DMS79 treated with DMSO at 0.1 percent for 48 hours (cell line): ENCODE measurements around the gene ADAMTS16.

Experiments used
- DNase-seq: peaks from one replicate; lab custom pipeline; 2025; lab: John Stamatoyannopoulos, UW

ADAMTS16 gene

GRCh38 chr5:5316334-5316733 is 176.2 kb downstream of the ADAMTS16 start:
- DNase-seq, result no peak

DNA sequence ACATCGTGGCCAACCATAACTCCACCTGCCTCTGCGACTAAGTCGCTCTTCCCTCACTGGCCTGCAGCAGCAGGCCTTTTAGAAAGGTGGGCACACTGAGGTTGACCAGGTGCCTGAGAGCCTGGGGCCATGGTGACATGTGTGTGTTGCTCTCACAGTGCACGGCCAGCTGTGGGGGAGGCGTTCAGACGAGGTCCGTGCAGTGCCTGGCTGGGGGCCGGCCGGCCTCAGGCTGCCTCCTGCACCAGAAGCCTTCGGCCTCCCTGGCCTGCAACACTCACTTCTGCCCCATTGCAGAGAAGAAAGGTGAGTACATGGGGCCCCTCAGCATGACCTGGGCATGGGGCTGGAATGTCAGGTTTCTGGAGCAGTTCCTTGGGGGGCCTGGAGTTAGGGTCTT is 177.8 kb downstream of the ADAMTS16 start:
- no peak for DNase-seq

DNA sequence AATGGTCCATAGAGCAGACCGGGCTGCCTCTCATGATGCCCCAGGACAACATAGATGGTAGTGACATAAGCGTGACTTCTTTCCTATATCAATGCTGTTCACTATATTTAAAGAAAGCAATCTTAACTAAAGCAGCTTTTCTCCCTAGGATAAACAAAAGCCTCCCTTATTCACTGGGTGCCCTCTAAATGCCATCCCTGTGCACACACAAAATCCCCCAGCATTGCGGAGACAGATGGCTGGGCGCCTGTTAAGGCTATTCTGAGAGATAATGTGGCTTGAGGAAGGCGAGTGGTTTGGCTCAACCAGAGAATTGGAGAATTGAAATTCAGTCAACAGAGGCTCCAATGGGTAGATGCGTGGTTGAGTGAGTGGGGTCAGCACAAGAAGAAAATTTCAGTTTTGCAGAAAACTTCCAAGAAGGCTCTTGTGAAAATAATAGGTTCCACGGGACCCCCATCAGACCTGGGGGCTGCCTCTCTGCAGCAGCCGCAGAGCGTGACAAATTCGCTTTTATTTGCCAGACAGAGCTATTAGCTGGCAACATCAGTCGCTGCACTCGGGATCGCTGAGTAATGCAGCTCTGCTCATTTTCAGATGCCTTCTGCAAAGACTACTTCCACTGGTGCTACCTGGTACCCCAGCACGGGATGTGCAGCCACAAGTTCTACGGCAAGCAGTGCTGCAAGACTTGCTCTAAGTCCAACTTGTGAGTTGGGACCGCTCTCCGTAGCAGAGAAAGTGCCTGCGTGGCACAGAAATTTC is 178.5 kb downstream of the ADAMTS16 start:
- DNase-seq, result no peak

- no peak for DNase-seq
Observed at GRCh38 chr5:5320062-5320805, 180.1 kb downstream of the ADAMTS16 start.

DNA sequence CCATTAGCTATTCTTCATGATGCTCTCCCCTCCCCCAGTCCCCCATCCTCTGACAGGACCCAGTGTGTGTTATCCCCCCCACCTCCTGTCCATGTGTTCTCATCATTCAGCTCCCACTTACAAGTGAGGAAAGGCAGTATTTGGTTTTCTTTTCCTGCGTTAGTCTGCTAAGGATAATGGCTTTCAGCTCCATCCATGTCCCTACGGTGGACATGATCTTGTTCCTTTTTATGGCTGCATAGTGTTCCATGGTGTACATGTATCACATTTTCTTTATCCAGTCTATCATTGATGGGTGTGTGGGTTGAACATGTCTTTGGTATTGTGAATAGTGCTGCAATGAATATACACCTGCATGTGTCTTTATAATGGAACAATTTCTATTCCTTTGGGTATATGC is 181.0 kb downstream of the ADAMTS16 start:
- no peak for DNase-seq

GRCh38 chr5:5323551-5323950 is 183.4 kb downstream of the ADAMTS16 start:
- DNase-seq, result no peak

DNA sequence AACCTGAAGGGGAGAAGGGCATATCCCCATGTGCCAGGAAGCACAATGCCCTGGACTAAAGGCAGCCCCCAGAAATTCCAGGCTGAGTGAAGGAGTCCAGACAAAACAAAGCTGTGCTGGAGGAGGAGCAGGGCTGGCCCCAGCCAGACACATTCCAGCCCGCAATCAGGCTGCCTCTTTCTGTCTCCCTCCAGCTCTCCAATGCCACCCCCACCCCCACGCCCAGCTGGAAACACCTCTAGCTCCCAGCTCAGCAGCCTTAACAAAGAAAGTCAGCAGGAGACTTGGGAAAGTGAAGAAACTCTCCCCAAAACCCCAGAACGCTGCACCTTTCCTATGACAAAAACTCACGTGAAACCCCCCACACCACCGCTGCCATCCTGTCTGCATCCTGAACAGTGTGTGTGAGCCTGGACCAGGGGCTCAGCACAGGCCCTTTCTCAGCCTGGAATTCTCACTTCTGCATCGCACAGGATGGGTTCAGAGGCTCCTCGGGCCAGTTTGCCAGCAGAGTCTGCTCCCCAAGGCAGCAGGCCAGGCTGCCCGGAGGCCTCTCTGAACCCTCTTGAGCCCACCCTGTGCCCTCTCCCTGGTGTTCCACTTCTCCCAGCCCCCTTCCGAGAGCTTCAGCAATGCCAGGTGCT is 186.1 kb downstream of the ADAMTS16 start:
- no peak for DNase-seq

DNA sequence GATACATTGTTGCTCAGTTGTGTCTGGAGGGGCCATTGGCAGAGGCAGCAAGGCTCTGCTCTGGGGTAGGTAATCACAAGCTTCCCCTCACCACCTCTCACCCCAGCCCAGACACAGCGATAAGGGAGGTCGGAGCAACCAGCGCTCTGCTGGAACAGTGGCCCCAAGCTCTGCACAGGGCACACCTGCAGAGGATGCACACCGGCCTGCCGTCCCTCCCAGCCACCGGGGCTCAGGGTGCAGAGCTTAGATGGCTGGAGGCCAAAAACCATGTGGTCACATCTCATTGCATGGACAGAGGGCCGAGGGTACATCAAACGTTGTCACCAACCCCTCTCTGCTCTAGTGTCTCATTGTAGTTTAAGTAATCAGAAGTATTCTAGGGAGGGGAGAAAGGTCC is 187.0 kb downstream of the ADAMTS16 start:
- no peak for DNase-seq

DNA sequence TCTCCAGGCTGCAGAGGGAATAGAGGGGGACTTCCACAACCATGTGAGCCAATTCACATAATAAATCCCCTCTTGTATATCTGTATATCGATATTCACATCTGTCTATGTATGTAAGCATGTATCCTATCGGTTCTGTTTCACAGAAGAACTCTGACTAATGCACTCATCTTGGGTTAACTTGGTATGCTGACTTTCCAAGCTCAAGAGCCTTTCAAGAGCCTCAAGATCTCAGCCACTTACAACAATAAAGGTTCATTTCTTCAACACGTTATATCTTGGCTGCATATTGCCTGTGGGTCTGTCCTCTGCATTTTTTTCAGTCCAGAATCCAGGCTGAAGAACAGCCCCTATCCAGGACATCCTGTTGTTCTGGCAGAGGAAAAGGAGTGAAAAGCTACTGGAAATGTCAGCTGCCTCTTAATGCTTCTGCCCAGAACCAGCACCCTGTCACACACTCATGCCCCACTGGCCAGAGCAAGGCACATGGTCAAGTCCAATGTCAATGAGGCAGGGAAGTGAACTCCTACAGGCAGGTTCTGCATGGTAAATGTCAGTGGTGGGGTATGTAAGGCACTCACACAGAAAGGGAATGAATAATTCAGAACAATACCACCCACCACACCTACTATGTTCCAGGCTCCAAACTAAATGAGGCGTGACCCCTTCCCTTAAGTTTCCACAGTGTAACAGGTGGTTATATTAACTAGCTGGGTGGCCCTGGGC is 190.8 kb downstream of the ADAMTS16 start:
- DNase-seq, result peak; percentile 73

- DNase-seq, result peak; percentile 74
Observed at GRCh38 chr5:5331848-5332247, 191.7 kb downstream of the ADAMTS16 start.

- DNase-seq, result peak; percentile 82
Observed at GRCh38 chr5:5332287-5332686, 192.2 kb downstream of the ADAMTS16 start.

DNA sequence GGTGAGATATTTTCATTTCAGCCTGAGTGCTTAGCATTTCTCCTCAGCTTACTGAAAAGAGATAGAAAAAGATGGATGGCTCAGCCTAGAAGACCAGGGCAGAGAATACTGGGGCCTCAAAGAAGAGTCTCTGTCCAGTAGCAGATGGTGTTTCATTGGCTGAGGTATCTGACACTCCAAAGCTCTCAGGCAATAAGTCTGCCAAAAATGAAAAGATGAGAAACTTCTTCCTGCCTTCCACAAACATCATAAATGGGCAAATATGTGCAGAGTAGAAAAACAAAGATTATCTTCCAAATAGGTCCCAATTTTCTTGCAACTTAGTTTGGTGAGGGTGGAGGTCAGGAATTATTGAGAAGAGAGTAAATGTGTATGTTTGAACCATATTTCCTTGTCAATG is 195.0 kb downstream of the ADAMTS16 start:
- DNase-seq, result no peak

- peak; percentile 8 for DNase-seq
Observed at GRCh38 chr5:5335700-5336264, 195.7 kb downstream of the ADAMTS16 start.

- no peak for DNase-seq
Observed at GRCh38 chr5:5339257-5339656, 199.1 kb downstream of the ADAMTS16 start.

DNA sequence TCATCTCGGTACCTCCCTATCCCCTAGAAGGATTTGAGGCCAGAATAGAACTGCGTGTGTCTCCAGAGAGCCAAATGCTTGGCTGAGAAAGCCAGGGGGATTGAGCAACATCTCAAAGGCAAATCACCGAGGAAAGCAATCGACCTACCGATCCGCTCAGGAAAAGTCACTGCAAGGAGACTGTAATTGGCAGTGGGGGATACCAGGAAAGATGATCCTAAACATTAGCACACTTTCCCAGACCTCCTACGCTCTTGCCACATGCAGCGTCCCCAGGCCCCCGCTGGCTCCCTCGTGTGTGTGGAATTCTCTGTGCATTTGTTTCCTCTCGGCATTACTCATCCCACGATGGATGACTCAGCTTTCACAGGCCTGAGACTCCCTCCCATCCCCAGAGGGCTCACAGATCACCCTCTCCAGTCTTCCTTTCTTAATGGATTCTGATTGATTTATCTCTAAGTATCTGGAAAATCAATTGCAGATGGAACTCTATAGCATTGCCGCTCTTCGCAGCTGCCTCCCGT is 200.1 kb downstream of the ADAMTS16 start:
- DNase-seq, result no peak

GRCh38 chr5:5341531-5342292 is 201.6 kb downstream of the ADAMTS16 start:
- DNase-seq, result no peak

DNA sequence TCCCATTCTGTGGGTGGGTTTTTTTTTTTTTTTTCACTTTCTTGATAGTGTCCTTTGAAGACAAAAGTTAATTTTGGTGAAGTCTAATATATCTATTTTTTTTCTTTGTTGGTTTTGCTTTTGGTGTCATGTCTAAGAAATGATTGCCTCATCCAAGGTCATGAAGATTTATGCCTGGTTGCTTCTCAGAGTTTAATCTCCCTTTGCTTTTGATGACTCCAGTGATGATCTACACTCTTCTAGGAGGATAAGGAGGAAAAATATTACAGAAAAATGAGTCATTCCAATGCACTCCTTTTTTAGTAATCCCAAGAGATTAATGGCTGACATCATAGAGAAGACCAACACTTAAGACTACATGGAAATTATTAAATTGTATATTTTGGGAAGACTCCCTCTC is 202.7 kb downstream of the ADAMTS16 start:
- no peak for DNase-seq

- no peak for DNase-seq
Observed at GRCh38 chr5:5343568-5343967, 203.4 kb downstream of the ADAMTS16 start.

- no peak for DNase-seq
Observed at GRCh38 chr5:5344051-5344571, 204.0 kb downstream of the ADAMTS16 start.

- no peak for DNase-seq
Observed at GRCh38 chr5:5344606-5345005, 204.5 kb downstream of the ADAMTS16 start.

GRCh38 chr5:5347442-5347841 is 207.3 kb downstream of the ADAMTS16 start:
- DNase-seq, result no peak
